HG03103 (cell line): ENCODE measurements around the gene APH1B.
"Not testable (repeated sequence)": the region's sequence is repeated elsewhere in the genome, so short reads cannot be mapped to it uniquely, and the experiment has no call there.

Experiments used
- ATAC-seq: cut with Tn5 transposase; IDR thresholded peaks from one replicate; pipeline ENCODE4 v1.9.1; 2021; ENCODE audit warnings: low read depth; ENCODE audit not compliant: unreplicated experiment

Gene APH1B

DNA sequence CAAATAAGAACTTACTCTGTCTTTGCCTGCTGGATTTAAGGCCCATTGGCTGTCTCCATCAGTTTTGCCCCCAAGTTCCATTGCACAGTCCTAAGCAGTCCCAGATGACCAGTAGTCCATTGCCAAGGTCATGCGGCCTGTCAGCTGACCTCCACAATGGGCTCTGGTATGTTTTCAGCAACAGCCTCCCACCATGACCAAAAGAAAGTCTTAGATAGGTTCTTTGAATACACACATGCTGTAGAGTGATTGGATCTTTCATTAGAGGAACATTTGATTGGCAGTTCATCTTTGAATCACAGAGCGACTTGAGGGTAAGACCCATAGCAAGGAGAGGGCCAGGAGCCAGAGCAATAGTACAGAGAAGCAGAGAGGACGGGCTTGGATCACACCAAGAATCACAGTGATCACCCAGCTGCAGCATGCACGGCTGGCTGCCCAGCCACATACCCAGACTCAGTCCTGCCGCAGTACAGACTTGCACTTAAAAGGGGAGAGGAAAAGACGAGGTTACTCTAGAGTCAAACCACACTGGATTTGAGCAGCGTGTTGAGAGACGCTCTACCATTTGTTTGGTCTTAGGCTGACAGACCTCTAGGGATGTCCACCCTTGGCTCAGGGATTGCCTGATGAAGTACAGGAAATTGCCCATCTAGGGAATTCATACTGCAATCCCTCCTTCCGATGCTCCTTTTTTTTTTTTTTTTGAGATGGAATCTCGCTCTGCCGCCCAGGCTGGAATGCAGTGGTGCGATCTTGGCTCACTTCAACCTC lies 50.4 kb downstream of the APH1B start:
- no peak for ATAC-seq

DNA sequence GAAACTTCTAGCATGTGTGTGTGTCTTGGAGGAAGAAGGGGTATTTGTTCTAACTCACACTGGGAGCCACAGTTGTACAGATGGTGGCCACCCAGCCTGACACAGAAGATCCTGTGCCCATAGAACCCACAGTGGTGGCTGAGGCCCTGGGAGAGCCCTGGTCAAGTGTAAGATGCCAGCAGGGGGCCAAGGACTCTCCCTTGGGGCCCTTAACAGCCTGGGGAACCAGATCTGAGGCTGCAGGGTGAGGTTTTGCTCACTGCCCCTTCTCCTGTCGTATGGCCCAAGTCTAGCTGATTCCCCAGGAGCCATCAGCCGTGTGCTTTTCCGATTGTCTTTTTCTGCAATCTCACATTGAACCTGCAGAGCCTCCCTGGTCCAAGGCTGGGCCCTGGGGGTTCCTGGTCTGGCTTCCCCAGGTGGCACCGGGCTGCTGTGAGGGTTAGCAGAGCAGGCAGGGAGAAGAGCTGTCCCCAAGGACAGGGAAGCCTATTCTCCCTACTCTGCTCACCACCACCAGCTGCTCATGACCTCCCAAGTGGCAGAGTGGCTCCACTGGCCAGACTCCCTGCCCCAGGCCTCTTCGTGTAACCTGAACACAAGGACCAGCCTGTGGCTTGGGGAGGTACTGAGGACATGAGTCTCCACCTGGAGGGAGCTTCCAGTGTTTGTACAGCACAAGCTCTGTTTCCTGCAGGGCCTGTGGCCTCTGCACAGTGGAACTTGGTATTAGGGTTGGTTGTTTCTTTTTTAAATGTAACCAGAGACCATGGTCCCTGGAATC lies 52.4 kb downstream of the APH1B start:
- ATAC-seq = no peak

DNA sequence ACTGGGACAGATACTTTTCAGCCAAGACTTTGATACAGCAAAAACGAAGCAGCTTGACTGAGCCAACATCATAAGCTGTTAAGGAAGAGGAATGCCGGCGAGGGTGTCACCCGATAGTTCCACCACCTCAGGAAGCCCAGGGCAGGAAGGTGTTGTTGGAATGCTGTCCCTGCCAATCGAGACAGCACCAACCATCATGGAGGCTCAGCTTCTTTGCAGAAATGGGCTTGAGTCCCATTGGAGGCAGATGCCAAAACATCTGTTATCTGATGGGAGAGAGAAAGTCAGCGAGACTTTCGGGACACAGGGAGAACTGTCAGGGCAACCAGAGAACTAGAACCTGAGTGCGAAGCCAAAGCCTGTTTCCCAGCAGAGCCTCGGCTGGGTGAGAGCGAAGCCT lies 53.5 kb downstream of the APH1B start:
- ATAC-seq = no peak

DNA sequence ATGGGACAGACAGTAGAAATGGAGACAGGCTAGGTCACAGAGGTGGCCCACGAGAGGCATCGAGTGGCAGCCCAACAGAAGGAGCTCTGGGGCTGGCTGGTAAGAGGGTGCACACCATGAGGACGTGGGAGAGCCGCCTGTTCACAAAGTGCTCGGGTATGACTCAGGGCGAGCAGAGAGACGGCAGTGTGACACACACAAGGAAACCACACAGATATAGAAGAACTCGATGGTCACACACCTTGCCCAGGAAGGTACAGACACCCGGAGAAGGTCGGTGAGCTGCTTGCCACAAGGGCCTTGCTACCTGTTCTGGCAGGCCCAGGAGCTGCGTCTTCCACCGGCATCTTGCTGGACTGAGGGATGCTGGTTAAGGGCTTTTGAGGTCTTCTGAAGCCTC lies 54.1 kb downstream of the APH1B start:
- no peak for ATAC-seq

DNA sequence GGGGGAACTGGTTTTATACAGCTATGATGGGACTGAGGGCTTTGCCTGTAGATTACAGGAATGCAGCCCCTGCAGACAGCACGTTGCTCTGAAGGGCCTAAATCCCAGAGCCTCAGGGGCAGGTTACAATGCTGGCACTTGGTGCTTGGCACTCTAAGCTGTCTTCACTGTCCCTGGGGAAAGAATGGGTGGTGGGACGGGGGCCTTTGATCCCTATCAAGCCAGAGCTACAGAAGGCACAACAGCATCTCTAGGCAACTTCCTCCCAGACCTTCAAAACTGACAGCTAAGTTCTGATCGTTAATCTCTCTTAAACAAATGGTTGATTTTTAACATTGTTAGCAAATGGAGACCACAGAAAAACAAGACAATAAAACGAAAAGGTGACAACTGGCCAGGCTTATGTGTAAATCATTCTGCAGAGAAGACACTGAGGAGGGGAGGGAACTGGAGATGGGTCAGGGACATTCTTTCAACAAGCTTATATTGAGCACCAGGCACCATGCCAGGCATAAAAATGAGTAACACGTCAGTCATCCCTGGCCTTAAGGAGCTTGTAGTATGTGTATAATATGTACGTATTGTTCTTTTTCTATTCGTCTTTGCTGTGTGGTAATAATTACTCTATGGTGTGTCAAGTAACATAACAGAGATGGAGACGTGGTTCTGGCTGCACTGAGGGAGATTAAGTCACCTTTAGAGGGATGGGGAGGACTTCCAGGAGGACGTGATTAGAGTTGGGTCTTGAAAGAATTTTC lies 55.1 kb downstream of the APH1B start:
- no peak for ATAC-seq

DNA sequence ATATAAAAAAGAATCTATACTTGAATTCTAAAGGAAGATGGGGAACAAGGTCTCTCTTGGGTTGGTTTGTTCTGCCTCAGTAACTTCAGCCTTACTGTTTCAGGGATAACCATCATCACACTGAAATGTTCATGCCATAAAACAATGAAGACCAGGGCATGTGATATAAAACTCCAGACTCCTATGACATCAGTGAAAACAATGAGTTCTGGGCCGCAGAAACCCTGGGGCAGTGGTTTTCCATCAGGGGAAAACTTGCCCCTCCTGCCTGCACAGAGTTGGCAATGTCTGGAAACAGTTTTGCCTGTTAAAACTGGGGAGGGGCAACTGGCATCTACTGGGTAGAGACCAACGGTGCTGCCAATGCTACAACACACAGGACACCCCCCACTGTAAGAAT lies 57.4 kb downstream of the APH1B start:
- no peak for ATAC-seq

DNA sequence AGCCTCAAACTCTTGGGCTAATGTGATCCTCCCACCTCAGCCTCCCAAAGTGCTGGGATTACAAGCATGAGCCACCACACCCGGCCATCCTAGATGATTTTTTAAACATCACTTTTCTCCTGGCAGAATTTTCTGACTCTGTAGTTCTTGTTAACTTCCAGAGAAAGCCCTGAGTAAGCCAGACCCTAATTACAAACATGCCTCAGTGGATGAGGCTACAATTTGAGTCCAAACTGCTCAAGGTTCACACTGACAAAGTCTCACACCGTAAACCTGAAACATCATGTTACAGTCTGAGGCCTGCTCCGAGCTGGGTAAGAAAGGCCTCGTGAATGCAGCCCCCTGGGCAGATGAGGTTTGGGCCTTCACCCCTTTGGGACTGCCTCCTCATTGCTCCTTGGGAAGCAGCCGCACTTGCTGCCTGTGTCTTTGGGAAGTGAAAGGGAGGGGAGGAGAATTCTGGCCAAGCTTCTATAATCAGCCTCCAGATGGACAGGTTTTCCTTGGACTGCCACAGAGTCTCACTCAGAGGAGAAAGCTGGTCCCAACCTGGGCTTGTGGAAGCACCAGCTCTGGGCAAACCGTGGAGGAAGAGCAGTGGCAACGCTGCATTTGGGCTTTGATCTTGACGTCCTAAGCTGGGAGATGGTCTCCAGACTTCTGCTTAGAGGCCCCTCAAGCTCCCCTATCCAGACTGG lies 58.3 kb downstream of the APH1B start:
- no peak for ATAC-seq

DNA sequence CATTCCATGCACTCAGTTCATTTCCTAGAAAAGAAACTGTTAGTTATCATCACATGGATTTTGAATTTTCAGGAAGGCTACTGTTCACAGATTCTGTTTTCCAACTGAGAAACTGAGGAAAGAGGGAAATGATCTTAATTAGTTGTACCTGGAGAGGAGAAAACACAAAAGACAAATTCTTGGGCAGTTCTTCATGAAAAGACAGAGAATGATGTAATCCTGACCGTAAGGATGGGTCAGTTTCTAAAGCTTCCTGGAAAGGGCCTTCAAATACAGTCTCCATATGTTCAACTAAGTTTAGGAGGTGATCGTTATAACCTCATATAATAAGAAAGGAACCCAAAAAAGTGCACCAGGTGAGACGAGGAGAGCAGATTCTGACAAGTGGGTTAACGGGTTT lies 59.6 kb downstream of the APH1B start:
- ATAC-seq = no peak

DNA sequence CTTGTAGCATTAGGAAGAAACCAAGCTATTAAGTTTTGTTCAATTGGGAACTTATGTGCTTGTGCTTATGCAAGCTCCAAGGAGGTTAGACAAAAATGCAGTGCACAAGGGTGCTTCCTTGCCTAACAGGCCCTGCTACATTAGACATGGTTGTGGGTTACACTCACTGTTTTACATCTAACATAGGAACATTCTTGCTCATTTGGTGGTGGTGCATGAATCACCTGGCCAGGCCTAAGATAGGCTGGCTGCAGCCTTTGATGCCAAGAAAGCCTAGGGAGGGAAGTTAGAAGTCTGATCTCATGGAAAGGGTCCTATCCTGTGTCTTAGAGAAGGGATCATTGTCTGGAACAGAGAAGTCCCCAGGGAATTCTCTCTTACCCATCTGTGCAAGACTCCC lies 60.8 kb downstream of the APH1B start:
- ATAC-seq = no peak

DNA sequence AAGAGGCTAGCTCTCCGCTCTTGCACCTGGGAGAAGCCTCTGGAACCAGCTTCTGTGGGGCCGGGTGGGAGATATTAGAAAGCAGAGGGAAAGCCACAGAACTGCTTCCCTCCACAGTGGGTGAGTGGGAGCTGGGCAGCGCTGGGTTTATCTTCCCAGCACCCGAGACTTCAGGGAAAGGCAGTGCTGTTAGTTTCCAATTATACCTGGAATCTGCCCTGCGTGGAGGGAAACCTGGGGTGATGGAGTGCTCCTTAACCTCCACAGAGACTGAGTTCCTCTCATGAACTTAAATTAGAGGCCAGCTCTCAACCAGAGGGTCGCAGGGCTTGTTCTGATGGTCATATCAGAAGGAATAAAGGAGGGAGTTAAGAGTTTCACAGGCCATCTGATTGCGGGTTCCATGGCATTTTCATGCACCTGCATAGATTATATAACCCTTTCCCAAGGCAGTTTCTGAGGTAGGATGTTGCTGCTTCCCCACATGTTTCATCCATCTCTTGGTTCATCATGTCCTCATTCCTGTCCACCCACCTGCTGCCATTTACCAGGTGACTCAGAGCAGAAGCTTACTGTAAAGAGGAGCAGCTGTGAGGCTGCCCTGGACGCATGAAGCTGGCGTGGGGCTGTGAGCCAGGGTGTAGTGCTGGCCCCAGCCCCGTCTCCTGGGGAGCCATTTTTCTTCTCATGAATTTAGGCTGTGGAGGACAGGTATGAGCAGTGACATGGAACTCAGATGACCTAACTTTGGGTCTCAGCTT lies 61.8 kb downstream of the APH1B start:
- no peak for ATAC-seq

DNA sequence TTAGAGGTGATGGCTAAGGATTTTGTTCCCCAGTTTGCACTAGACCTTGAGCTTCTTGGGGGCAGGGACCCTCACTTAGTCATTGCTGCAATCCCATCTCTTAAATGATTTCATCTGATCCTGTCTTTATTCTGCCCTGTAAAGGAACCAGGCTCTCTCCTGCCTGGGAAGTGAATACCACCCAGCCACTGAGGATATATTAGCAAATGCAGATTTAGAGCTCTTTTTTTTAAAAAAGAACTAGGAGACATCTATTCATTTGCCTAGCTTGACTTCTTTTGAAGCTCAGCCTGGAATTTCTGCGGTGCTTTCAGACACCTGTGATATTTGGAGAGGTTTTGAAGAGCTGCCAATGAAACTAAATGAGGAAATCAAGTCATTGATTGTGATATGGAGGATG lies 62.4 kb downstream of the APH1B start:
- no peak for ATAC-seq

DNA sequence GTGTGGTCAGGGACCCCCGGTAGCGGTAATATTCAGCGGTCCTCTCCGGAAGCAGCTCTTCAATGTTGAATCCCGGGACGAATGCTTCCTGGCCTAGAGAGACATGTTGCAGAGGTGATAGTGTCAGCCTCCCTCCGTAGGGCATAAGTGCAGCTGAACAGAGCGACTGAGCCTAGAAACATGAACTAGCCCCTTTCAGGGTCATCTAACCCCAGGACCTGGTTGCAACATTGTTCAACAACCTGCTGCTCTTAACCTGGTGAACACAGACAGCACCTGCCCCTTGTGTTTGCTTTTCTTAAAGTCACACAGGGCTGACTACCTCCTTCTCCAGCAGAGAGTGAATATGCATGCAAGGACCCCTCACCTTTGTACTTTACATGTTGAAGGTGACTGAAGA lies 62.9 kb downstream of the APH1B start:
- ATAC-seq = no peak

DNA sequence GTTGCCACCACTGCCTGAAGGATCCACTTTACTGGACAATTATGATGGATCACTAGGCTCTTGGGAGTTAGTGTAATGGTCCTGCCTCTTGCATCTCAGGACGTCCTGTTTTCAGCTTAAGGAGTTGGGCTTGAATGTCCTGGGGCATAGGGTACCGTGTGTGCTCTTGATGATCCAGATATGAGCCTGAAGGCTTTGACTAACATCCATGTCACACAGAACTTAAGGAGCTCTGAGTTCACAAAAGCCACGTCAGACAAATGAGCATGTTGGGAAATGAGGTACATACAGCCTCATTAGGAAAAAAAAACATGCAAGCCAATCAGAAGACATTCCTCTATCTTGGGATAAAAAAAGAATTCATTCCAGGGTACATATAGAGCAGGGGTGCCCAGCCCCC lies 63.5 kb downstream of the APH1B start:
- ATAC-seq = no peak

DNA sequence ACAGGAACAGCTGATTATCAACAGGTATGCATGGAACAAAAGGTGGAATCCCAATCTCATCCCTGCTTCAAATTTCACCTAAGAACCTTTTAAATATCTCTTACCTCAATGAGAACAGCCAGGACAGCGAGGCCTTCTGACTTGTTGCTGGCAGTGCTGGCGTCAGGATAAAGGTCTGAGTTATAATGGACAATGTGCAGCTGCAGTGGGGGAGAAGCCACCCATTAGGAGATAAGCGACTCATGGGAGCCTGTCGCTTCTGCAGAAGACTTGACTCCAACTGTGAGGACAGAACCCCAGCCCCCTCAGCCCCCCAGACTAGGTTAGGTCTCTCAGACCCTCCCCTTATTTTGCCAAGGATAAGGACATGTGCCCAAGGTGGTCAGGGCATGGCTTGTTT lies 64.5 kb downstream of the APH1B start:
- no peak for ATAC-seq

DNA sequence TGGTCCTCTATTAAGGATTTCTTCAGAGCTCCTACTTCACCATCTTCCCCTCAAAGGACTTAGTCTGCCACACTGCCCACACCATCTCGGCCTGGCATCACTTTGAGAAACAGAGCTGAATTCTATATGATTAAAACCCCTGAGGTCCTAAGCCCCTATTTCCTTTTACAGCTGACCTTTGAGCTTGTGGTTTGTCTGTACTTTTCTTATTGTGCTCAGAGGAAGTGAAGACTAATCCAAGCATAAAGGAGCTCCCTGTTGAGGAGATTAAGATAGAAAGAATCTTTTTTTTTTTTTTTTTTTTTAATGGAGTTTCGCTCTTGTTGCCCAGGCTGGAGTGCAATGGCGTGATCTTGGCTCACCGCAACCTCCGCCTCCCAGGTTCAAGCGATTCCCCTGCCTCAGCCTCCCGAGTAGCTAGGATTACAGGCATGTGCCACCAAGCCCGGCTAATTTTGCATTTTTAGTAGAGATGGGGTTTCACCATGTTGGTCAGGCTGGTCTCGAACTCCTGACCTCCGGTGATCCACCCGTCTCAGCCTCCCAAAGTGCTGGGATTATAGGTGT lies 65.7 kb downstream of the APH1B start:
- not testable (repeated sequence) for ATAC-seq

DNA sequence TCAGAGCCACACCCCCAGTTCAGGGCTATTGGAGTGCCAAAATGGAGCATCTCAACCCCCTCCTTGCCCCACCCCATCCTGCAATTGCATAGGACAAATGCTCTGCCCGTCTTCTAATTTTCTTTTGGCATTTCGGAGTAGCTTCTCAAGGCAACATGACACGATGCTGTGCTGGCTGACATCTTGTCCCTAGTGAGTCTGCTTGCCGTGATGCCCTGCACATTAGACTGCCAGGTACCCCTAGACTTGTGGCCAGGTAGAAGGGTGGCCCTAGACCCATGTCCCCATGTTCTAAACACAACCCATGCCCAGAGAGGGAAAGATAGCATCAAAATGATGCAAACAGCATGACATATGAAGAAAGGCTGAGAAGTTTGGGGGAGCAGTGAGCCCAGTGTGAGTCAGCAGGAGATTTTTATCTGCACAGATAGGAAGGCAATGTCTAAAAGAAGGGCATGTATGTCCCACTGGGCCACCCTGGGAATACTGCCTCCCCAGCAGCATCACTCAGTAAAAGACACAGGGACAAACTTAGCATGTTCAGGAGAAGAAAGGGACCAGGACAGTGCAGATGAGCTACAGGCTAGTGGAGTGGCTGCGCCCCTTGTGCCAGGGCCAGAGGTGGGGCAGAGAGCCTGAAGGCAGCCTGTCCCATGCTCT lies 67.5 kb downstream of the APH1B start:
- ATAC-seq = no peak

DNA sequence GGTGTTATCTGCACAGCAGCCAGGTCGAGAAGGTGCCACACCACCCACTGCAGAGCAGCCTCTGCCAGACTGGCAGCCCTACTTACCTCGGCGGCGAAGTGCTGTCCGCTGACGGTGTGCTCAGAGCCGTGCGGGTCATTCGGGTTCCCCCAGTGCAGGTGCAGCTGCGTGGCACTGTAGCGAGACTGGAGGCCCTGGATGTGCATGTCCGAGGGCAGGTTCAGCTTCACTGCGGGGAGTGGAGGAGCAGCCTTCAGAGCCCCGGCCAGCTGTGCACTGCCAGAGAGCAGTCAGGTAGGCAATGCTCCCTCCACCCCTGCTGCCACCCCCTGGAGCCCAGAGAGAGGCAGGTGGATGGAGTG lies 68.0 kb downstream of the APH1B start:
- no peak for ATAC-seq

DNA sequence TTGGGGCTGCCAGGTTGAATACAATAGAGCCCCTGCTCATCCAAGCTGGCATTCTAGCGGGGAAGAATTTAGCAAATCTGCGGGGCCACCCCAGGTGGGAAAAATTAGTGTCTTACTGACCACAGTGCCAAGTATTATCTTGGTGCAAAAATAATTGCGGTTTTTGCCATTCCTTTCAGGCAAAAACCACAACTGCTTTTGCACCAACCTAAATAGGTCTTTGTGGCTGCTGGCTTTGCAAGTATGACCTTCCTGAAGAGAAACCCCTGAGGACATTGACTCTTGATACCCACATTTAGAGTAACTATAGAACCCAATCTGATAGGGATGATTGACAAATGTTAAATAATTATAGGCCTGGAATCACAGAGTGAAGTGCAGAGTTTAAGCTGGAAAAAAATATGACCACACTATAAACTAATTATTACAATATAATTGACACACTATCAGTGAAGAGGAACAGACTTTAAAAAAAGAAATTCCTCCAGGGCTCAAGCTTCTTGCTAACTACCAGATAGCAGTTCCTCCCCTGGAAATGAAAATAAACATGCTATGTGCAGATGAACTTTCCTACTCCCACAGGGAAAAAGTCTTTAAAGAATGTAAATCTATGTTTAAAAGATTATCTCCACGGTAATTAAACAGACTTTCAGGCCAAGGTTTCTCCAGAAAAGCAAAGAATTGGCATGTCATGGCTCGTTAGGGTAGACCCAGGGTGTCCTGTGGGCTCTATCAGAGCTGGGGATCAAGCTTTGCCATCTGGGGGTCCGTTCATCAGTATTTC lies 69.9 kb downstream of the APH1B start:
- ATAC-seq = no peak

DNA sequence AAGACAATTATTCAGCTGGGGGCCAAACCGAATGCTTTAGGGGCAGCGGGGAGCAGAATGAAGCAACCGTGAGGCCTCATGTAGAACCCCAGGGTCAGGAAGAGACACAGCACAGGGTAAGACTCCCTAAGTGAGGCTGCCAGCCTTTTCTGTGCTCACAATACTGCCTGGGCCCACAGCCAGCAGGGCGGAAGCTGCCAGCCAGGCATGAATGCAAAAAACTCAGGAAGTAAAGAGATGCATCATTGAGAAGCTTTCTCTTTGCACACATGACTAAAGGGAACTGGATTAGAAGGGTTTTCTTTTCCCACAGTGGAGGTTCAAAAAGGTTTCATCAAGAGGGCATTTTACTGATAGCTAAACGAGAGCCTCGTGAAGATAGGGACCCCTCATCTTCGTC lies 71.0 kb downstream of the APH1B start:
- ATAC-seq = no peak
